Skeletal muscle cell (primary cell): ENCODE measurements around the gene MTG2.

ENCODE experiments used
- DNase-seq: peaks from one replicate; pipeline ENCODE4 v3.0.0-alpha.2; 2010; ENCODE audit warnings: low read depth
- H3K4me3 ChIP-seq: 2 replicates; pipeline ENCODE4 v1.5.1; 2011; ENCODE audit warnings: low read depth, mild to moderate bottlenecking, control low read depth, low read length, moderate library complexity

Gene MTG2

DNA sequence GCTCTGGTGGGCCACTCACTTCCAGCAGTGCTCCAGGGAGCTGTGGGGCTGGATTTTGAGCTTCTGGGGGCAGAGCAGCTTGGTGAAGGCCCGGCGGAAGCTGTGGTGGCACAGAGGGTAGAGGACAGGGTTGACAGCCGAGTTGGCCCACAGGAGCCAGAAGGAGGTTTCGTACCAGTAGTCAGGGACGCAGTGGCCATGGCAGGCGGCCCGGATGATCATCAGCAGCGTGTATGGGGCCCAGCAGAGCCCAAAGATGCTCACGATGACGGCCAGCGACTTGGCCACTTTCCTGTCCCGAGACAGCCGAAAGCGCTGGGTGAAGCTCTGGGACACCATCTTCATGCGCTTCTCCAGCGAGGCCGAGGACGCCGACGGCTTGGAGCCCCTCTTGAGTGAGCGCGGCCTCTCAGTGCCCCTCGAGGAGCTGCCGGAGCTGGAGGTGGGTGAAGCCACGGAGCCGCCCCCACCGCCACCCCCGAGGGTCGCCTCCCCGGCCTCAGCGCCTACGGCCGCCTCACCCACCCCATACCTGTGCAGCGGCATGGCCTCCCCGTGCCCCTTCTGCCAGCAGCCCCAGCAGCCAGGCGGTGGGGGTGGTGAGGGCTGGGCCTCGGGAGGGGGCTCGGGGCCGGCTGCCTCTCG lies 33.3 kb downstream of the MTG2 start:
- no peak for DNase-seq

GRCh38 chr20:62216636-62217566 lies 34.1 kb downstream of the MTG2 start:
- no peak overlapping the region for H3K4me3 ChIP-seq
- DNase-seq, result no peak

More for the DNA sequence above, 33.3 kb downstream of the MTG2 start:
- H3K4me3 ChIP-seq, result no peak overlapping the region

DNA sequence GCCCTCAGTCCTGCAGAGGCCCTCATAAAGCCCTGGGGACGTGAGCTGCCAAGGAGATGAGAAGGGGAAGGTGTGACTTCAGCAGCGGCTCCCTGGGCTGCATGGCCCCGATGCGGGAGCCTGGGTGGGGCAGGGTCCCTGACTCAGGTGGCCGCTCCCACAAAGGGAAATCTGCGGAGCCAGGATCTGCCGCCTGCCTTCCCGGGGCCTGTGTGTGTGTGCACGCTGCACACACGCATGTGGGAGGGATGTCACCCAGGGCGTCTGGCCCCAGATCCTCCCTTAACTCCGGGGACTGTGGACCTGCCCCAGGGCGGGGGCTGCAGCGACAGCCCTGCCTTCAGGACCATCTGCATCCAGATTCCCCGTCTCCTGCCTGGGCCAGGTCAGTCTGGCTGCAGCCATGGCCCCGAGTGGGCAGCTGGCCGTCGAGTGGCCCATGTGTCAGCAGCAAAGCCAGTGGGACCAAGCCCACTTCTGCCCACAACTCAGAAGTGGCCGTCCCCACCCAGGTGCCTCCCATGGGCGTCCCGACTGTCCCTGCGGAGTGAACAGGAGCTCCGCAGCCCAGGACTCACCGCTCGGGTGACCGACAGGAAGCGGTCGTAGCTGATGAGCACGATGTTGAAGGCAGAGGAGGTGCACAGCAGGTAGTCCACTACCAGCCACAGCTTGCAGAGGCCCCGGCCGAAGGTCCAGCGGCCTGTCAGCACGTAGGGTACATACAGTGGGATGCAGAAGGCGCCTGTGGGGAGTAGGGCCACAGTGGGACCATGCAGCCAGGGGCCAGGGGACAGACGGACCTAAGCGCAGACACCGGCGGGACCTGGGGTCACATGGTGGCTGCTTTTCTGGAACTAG lies 35.3 kb downstream of the MTG2 start:
- no peak for DNase-seq
- H3K4me3 ChIP-seq, result no peak overlapping the region

- H3K4me3 ChIP-seq, result peak overlapping the region; percentile 17
- DNase-seq, result no peak
Observed at GRCh38 chr20:62219101-62219991, 36.5 kb downstream of the MTG2 start.

DNA sequence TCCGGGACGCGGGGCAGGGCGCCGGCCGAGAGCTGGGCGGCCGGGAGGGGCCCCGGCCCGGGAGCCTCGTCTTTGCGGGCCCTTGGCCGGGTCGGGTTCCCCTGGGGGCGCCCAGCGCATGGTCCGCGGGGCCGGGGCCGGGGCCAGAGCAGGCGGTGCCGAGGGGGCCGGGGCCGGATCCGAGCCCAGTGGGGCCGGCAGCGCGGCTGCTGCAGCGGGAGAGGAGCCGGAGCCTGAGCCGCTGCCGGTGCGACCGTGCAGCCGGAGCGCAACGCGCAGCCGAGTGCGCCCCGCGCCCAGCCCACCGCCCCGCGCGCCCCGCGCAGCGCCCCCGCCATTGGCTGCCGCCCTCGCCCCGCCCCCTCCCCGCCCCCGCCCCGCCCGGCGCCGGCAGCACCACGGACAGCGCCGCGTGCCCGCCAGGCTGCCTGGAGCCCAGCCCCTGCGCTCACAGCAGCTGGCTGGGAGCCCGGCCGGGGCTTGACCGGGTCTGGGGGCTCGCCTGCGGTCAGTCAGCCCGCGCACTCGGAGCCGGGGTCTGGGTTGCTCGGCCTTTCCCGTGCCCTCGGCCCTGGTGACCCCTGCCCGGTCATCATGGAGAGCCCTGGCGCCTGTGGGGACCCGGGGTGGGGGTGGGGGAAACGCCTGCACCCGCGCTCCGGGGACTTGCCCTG lies 37.3 kb downstream of the MTG2 start, which contains the start of gene HRH3:
Gene HRH3 (minus strand): TSS at position 287 of the 674 bp plus-strand sequence. CDS start 308 bp downstream, outside the sequence.
- H3K4me3 ChIP-seq, result peak within 1 kb of the TSS; percentile 17

DNA sequence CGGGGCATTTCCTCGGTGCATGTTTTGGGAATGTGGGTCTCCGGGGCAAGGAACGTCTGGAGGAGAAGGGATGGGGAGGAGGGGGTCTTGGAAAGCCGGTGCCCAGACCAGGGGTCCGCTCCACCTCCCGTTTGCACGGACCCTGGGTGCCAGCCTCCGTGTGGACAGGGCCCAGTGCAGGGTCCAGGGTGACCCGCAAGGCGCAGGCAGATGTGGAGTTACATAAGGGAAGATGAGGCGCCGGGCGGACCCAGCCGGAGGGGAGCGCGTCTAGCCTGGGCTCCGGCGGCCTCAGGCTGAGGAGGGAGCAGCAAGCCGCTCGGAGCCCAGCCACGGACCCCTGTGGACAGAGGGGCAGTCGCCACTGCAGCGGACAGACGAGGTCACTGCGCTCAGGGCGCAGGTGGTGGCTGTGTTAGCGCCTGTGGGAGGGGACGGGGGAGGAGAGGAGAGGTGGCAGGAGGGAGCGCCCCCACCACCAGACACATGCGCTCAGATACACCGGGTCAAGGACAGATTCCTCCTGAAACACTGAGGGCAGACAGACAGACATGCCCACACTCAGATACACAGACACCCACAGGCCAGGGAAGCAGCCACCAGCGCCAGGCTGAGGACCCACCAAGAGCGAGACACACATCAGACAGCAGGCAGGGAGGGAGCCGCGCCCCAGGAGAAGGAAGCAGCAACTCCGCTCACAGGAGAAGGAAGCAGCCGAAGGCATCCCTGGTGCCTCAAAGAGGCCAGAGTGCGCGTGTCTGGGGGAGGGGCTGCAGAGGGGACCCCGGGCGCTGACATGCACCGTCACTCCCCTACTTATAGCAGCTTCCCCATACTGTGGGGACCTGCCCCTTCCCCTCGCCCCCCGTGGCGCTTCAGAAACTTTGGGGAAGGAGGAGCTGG lies 38.1 kb downstream of the MTG2 start:
- no peak for DNase-seq
- H3K4me3 ChIP-seq, result no peak overlapping the region

More for the DNA sequence above, 37.3 kb downstream of the MTG2 start, which contains the start of gene HRH3:
- DNase-seq, result no peak

DNA sequence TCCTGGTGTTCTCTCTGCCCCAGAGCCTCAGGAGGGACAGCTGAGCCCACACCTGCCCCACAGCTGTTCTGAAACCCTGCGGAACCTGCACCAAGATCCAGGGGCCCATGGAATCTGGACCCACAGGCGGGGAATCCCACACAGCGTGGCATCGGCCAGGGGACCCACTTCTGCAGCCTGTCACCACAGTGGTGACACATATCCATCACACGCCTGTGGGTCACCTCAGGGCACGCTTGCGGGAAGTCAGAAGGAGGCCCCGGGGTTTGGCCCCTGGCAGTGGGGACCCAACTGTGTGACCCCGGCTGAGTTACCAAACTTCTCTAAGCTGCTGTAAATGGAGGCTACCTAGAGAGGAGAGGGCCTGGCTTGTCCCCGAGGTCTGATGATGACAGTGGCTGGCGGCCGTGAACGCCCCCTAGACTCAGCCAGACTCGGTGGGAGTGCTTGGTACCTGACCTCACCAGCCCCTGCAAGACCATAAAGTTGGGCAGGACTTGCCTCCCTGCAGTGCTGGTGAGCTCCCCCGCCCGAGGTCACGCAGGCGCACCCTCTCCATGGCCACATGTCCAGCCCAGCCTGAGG lies 39.5 kb downstream of the MTG2 start:
- no peak for DNase-seq
- no peak overlapping the region for H3K4me3 ChIP-seq

GRCh38 chr20:62222972-62223371 lies 40.1 kb downstream of the MTG2 start:
- no peak overlapping the region for H3K4me3 ChIP-seq
- DNase-seq, result no peak

DNA sequence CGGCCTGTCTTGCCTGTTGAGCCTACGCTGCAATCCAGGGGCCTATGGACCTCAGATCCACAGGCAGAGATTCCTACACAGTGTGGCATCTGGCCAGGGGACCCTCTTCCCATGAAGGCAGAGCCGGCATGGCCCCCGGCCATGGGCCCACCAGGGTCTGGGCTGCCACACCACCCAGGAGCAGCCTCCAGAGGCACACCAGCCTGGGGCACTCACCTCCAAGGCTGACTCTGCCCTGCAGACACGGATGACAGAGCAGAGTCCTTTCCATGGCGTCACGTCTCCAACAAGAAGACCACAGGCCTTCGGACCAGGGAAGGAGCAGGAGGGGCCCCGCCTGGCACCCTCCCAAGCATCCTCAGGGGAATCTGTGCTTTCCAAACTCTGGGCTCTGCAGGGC lies 40.7 kb downstream of the MTG2 start:
- no peak for DNase-seq
- H3K4me3 ChIP-seq, result no peak overlapping the region

- no peak overlapping the region for H3K4me3 ChIP-seq
- DNase-seq, result no peak
Observed at GRCh38 chr20:62224113-62224855, 41.5 kb downstream of the MTG2 start.

DNA sequence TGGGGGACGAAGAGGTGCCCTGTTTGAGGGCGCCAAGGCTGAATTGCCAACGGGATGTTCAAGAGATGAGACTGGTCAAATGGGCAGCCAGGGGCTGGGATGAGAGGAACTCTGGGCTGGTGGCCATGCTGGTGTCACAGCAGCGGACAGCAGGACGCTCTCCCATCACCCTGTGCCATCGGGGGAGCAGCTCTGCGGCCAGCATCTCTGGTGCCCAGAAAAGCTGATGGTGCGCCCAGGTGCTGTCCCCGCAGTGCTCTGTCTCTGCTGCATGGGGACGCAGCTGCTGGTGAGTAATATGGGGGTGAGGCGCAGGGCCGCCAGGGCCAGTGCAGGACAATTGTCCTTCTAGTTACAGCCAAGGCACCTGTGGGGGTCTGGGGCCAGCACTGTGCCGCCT lies 42.2 kb downstream of the MTG2 start:
- H3K4me3 ChIP-seq, result no peak overlapping the region
- no peak for DNase-seq

- H3K4me3 ChIP-seq, result no peak overlapping the region
- DNase-seq, result no peak
Observed at GRCh38 chr20:62225820-62226635, 43.2 kb downstream of the MTG2 start.

- H3K4me3 ChIP-seq, result no peak overlapping the region
- no peak for DNase-seq
Observed at GRCh38 chr20:62226707-62227590, 44.1 kb downstream of the MTG2 start.

DNA sequence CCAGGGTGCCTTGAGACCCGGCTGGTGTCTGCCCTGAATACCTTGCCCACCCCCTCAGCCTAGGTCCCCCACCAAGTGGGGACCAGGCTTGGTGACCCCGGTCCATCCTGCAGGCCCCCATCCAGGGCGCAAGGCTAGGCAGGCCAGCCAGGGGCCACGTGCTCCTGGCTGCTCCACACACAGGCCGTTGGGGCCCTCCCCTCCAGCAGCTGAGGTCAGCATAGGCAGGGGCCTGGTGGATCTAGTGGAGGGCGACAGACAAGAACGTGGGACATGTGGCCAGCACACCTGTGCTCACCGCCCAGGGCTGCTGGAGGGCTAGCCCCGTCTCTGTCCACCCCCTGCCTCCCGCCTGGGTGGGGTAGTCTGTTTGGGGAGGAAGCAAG lies 44.8 kb downstream of the MTG2 start:
- H3K4me3 ChIP-seq, result no peak overlapping the region
- no peak for DNase-seq
